HG03135 (cell line): ENCODE data around the gene ETS1.

Source experiments
- ATAC-seq: cut with Tn5 transposase; IDR thresholded peaks from one replicate; pipeline ENCODE4 v1.9.1; 2021; ENCODE audit warnings: mild to moderate bottlenecking, moderate library complexity; ENCODE audit not compliant: unreplicated experiment

The ETS1 gene

DNA sequence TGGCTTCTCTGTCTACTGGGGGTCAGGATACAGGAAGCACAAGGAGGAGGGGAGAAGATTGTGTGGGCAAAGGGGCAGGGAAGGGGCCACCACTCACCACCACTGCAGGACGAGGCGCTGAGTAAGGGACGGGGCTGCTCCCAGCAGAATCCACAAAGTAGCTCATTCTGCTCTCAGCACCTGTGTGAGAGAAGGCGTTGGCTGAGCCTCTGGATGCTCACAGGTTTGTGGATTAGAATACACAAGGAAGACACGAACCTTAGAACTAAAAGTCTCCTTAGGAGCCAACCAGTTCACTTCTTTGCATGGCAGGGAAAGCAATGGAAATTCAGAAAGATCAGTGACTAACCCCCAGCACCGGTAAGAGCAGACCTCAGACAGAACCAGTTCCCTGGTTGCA lies 14.4 kb downstream of the ETS1 start:
- ATAC-seq, result no peak

DNA sequence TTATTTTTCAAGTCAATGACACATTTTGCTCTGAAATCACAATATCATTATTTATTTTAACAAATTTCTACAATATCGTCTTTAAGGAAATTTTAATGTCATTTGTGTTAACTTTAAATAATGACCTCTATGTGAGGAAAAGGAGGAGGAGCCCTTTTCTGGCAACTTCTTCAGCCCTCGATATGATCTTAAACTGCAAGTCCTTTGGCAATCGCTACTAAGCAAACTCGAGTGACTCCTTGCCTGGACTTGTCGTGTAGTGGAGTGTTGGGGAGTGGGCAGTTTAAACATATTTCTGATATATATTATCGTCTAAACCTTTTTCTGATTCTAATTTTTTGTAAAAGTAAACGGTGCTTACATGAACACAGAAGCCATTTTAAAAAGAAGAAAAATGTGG lies 16.7 kb downstream of the ETS1 start:
- no peak for ATAC-seq

DNA sequence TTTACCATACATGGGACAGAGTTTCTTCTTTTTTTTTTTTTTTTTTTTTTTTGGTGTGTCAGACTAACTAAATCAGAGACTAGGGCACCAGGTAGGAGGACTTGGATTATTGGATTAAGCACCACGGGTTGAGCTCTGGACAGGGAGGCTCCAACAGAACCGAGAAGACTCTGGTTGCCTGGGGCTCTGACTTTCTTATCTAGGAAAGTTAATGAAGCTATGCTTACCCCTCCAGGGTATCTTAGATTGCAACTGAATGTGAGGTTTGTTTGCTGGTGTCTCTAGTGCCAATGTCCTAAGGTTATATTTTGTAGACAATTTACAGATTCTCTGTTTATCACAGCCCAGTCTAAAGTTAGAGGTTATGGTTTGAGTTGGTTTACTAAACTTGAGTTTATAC lies 18.1 kb downstream of the ETS1 start:
- ATAC-seq, result no peak

DNA sequence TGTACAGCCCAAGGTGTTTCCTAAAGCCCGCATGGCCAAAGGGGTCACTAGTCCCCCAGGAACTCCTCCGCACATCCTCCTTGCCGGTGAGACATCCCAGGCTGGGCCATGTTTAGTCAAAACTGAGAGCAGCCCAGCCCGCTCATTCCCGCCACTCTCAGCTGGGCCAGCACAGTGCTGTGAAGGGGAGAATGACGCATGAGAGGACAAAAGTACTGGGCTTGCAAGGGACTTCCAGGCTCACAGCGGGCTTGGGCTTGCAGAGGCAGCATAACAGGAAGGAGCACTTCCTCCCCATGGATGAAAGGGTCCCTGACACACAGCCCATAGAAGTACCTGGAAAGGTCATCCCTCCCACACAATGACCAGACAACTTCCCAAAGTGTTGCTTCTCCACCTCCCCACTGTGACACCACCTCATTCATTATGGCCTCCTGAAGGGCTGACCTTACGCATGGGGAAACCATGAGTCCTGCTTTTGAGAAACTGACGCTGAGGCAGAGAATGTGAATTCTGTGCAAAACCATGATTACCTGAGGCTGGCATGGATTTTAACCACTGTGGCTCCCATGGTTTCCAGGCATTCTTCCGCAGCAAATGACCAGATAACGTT lies 19.1 kb downstream of the ETS1 start:
- ATAC-seq, result no peak

DNA sequence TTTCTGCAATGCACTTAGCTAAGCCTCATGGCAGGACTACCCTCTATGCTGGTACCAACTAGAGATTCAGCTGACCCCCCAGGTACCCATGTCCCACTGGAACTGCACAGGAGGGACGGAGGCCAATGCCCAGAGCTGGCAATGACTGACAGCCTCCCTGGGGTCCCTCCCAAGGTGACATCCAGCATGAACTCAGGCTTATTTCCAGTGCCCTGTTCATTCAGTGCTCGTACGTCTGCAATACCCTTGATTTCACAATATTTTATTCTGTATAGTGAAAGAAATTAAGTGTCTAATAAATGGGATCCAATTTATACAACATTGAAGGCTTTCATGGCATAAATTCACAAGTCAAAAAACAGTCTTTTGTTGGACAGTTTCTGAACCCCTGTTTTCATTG lies 20.2 kb downstream of the ETS1 start:
- ATAC-seq, result no peak

DNA sequence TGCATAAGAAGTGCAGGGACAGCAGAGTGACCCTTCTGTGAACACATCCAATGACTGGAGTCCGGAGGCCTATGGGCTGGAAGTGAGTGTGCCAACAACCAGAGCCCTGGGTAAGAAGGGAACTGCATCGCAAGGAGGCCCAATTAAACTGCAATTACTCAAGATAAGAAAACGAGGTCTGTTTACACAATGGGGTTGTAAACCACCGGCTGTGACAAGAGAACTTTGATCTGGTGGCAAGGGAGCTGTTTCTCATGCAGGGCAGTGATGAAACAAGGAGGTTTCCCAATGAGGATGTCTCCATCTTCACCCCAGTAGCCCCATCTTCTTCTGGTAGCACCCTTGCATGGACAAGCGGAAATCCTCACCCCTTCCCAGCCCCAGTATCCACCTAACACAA lies 21.5 kb downstream of the ETS1 start:
- ATAC-seq, result no peak

DNA sequence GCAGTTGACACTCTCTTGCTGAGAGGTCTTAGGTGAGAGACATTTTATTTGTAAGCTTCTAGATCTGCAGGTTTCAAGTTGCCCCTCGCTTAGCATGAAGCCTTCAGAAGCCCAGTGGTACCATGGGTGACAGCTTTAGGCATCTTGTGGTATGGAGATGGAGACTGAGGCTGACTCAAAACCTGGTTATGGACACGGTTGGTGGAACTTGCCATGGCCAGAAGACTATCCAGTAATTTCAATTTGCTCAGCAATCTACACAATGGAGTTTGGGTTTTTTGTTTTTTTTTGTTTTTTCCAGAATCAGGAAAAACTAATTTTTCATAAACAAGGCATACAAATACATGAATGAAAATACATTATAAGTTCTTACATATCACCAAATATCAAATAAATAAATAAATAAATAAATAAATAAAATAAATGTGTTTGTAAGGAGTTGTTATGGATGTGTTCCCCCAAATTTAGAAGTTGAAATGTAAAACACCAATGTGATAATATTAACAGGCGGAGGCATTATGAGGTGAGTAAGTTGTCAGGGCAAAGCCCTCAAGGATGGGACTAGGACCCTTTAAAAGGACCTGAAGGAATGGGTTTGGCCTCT lies 22.6 kb downstream of the ETS1 start:
- ATAC-seq, result no peak

DNA sequence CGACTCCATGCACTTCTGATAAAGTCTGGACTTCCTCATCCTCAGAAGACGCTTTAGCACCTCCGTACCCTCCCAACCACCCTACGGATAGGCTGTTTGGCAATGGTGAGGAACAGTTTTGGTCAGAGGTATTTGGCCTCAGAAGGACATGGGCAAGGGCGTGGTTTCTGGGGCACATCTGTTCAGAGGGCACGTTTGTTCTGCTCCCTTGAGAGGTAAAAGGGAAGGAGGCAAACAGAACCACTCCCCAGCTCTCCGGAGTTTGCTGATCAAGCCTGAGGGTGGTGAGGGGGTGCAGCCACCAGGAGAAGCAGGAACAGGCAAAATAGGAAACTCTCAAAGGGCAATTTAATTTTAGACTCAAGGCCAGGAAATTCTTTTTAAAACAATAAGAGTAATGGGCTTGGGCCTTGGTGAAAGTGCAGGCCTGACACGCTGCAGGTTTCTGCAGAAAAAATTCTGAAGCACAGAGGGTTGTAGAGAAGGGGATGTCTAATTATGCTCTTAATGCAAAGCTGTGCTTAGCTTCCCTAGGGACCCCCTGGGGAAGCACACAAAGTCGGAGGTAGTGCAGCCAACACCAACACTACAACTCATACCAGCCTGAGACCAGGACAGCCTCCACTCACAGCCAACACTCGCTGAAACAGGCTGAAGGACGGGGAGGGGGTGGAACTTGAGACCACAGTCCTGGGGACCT lies 23.3 kb downstream of the ETS1 start:
- ATAC-seq, result no peak

DNA sequence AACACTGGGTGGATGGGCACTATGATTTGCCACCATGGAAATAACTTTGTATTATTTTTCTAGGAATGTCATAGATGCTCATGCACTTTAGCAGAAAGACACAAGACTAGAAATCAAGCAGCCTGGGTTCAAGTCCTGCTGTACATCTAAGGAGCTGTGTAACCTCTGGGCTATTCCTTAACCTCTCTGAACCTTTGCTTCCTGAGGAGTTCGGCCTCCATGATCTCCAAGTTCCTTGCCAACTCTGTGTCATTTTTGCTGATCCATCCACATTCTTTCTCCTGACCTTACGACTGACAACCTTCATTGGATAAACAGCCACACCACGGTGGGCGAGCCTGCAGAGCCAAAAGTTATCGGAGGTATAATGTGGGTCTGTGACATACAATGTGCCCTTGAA lies 24.1 kb downstream of the ETS1 start:
- ATAC-seq, result no peak

DNA sequence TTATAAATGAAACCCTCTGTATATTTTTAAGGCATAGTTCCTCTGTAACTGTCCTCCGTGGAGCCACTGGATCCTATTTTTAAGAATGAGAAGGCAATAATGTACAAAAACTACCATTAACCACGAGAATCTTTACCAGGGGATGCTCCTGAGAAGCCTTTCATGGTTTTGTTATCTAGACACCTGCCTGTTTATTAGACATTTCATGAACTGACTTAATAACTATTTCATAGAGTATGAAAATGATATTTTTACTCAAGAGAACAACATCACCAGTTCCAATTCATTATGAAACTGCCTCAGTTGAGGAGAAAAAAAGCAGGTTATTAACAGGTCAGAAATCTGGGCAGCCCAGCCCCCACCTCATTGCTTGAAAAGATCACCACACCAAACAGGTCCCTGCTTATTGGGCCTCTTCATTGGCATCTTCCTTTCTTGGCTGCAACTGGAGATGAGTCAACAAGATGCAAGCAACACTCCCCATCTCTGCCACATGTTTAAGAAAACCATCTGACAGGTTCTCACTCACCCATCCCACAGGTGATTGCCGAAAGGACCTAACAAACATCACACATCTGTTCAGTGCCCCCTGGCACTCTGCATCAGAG lies 27.8 kb downstream of the ETS1 start:
- ATAC-seq, result no peak

DNA sequence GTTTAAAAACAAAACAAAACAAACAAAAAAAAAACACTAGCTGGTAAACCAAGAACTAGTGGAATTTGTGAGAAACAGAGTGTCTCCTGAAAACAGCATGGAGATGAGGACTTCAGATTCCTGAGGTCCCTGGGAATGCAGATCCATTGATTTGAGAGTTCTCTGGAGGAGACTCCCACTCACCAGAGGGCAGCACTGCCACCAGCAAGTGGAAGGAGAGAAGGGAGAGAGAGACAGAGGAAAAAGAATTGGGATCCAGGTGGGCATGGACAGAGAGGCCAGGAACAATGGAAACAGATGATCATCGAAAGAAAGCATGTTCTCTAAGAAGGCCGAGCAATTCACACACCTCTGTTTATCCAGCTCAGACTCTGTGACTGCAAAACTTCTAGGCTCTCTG lies 31.8 kb downstream of the ETS1 start:
- no peak for ATAC-seq

DNA sequence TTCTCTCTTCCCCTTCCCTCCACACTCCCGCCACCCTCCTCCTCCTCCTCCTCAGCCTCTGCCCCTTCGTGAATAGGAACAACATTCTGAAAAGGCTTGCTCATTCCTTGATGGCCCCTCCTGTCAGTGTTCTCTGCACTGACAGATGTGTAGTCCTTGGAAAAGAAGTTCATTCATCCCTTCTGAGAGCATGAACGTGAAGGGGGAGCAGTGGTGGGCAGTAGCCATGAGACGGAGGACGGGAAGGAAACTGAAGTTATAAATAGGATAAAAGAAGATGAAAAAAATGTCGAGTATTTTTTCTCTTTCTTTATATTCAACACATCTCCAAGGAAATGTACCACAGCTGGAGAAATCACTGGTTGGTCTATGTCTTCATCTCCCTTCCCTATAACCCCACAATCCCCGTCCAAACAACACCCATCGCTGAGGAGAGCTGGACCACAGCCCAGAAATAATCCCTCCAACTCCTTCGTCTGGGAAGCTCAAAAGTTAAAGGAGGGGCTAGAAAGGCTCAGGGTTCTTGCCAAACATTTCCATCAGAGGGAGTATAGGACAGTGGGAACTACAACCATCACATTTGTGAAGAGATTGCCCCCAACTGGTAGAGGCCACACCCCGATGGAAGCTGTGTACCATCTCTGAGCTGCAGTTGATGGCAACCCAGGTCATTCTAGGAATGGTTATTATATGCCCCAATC lies 33.5 kb downstream of the ETS1 start:
- no peak for ATAC-seq

DNA sequence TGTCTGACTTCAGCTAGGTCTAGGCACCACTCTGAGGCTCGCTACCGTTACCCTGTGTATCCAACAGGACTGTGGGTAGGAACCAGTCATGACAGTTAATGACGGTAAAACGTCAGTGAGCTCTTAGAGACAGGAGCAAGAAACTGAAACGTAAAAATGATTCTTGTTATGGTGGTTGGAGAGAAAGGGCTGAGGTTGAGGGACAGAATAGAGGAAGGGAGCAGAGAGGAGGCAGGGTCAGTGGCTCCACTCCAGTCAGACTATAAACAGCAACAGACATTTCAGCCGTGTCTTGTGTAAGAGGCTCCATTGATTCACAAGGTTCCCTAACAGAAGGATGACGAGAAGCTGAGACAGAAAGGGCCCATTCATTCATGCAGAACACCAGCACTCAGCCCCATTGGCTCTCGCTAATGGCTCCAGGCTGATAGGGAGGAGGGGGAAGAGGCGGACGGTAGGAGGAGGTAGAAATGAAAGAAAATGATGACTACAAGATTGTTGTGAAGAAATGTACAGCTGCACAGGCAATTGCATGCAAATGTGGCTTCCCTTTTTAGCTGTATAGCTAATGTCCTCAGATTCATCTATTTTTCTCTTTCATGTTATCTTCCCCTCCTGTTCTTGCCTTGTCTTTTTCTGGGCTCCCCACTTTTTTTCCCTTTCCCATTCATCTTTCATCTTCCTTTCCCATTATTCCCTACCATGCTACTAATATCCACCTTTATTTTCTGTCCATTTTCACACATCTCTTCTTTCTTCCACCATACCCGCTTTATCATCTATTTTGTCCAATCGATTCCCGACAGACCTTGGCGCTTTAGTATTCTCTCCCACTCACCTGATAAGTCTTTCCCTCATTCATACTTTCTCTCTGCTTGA lies 34.3 kb downstream of the ETS1 start:
- ATAC-seq, result peak; percentile 53

DNA sequence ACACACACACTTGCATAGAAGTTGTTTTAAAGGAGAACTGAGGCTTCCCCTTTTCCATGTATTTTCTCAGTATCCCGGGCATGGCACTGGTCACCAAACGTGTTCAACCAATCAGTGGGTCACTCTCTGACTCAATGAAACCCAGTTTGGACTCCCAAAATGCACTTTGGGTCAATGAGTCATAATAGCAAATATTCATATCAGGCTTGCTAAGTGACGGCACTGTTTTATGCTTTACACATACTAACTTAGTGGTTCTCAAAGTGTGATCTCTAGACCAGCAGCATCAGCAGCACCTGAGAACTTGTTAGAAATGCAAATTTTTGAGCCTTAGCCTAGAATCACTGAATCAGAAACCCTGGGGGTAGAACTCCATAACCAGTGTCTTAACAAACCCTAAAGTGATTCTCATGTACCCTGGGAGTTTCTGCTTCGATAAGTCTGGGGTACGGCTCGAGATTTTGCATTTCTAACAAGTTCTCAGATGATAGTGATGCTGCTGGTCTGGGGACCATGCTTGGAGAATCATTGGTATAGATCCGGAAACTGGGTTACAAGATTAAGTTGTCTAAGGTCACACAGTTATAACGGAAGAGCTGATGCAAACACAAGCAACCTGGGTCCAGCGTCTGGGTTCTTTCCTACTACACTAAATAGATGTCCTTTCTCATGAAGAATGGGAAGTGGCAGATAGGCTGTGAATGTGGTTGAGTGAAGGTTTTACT lies 35.6 kb downstream of the ETS1 start:
- ATAC-seq, result peak; percentile 60

DNA sequence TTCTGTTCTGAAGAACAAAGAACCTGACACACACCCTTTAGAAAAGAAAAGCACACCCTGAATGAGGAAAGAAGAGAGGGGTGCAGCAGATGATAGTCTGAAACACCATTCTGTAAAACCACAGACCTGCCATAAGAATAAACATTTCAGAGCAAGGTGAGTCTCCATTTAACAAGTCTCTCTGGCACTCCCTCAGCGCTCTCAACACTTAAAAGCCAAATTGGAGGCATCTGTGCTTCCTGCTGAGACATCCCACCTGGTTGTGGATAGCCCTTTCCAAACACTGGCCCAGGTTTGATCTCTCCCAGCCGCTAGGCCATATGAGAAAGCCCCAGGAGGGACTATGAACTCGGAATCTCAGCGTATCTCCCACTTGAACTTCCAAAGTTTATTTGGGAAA lies 36.3 kb downstream of the ETS1 start:
- ATAC-seq, result no peak

DNA sequence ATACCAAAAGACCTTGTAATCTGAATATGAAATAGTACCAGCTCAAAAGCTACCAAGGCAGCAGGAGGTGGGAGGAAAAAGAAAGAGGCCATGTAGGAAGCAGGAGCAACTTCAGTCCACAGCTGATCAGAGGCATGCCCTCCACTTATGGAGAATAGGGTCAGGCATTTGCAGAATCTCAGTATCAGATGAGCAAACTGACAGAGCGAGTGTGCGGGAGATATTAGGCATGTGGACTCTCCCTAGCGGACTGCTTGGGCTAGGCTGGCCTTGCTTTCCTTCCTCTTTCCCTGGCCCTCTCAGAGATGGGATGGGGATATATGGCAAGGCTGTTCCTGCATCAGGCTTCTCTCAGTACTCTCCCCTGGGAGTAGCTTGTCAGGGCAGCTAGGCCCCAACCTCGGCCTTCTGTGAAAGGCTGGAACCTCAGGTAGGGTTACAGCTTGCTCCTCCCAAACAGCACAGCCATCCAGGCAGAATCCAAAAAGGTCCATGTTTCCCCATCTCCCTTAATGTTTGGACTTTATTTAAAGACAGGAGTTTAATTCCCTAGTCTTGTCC lies 37.0 kb downstream of the ETS1 start:
- no peak for ATAC-seq

DNA sequence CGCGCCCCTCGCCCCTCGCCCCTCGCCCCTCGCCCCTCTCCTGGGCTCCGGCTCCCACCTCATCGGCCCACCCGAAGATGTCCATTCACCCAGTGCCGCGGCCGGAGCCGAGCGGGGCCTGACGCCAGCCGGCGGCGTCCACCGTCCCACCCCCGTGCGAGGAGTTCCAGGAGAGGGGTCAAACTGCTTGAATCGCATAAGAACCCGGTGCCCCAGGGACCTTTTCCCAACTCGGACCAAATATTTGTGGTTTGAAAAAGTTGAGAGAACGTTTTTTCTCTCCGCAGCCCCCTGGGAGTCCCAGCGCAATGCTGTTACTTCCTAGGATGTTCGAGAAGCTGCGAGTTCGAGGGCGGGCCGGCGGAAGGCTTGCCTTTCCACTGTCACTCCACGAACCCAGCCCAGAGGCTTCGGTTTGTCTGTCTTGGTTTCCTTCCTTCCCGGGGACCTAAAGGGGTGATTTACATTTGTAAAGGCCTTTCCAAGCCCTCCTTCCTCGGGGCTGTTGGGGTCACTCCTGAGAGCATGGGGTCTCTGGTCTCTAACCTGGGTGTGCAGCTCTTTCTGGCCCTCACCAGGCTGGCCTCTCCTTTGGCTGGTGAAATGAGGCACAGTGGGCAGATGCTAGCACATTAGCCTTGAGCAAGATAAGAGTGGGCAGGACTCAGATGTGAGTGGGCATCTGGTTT lies 38.0 kb downstream of the ETS1 start:
- ATAC-seq, result no peak

DNA sequence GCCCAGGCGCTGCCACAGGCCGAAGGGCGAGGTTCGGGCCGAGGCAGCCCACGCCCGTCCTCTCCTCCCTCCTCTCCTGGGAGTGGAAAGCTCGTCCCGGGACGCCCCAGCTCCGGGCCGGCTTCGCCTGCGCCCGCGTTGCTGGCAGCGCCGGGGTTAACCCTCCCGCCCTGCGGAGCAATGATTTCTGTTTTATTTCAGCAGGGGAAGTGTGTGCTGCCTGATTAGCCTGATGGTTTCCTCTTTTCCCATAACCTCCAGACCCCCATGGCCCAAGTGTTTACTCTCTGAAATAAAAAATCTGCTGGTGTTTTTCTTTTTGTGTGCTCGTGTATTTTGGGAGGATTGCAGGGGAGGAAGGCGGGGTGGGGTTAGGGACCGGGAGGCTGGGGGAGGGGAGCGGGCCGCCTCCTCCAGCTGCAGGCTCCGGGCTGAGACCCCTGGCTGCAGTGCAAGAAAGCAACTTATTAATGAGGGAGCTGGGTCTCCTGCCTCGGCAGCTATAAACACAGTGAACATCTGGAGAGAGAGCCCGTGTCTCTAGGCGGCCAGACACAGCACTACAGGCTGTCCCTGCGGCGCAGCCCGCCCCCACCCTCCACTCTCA lies 38.6 kb downstream of the ETS1 start:
- ATAC-seq, result no peak
